GM18517 (cell line): ENCODE results near the gene IFT27.

Experiments used
- ATAC-seq: cut with Tn5 transposase; IDR thresholded peaks from one replicate; pipeline ENCODE4 v1.9.1; 2021; ENCODE audit warnings: mild to moderate bottlenecking, moderate library complexity; ENCODE audit not compliant: unreplicated experiment

The IFT27 gene

GRCh38 chr22:36775964-36776669 lies at the start of gene IFT27:
TSS of gene IFT27 (minus strand) at chr22:36776119. CDS start at chr22:36775707, 412 bp downstream.
- ATAC-seq = peak; percentile 90

GRCh38 chr22:36824655-36825054 lies 48.7 kb upstream of the IFT27 start:
- ATAC-seq = no peak

- ATAC-seq = no peak
Observed at GRCh38 chr22:36823186-36823839, 47.4 kb upstream of the IFT27 start.

GRCh38 chr22:36822581-36822980 lies 46.7 kb upstream of the IFT27 start:
- no peak for ATAC-seq

DNA sequence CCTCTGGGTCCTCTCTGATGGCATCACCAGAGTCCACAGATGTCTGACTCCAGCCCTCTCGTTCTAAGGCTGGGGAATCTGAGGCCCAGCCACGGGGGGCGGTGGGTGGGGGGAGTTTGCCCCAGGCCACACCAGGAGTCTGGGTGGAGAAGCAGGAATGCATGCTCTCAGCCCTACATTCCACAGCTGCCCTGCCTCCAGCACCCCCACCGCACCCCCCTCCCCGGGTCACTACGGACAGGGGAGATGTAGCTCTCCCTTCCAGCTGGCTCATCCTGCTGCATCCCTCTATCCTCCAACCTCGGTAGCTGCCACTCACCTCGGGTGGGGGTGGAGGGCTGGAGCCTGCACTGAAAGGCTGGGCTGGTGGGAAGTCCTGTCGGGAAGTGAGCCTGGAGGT lies 43.2 kb upstream of the IFT27 start:
- ATAC-seq = no peak

DNA sequence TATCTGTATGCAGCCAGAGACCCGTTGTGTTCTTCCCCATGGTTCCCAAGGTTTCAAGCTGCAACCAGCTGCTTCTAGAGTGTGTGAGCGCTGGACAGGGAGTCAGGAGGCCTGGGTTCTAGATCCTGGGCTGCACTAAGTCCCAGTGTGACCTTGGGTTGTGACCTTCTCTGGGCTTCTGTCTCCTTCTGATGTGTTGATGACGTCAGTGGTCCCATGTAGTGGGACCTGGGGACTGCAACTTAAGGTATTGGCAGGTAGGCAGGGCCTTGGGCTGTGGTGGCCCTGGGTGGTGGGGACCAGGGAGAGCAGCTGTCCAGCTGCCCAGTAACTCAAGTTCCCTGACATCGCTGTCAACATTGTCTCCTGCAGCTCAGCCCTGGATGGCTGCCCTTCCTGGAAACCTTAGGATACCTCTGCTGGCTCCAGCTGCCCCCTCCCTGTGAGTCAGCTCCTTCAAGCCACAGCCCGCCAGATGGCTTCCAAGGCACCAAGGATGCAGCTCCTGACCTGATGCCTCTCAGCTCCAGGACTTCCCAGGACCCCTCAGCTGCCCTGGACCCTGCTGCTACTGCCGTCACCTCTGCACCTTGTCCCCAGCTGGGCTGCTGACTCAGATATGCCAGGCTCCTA lies 42.2 kb upstream of the IFT27 start:
- no peak for ATAC-seq

DNA sequence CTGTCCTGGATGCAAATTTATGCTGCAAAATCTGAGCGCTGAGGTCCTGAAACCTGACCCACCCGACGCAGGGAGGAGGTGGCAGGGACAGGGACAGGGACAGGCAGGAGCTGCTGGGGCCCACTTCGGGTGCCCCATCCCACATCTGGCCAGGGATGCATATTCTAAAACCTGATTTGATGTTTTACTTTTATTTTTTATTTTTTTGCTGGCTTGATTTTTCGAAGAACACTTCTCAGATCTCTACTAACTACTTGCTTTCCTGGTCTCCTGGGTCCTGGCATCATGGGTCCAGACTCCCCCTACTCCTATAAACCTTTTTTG lies 41.6 kb upstream of the IFT27 start:
- no peak for ATAC-seq

DNA sequence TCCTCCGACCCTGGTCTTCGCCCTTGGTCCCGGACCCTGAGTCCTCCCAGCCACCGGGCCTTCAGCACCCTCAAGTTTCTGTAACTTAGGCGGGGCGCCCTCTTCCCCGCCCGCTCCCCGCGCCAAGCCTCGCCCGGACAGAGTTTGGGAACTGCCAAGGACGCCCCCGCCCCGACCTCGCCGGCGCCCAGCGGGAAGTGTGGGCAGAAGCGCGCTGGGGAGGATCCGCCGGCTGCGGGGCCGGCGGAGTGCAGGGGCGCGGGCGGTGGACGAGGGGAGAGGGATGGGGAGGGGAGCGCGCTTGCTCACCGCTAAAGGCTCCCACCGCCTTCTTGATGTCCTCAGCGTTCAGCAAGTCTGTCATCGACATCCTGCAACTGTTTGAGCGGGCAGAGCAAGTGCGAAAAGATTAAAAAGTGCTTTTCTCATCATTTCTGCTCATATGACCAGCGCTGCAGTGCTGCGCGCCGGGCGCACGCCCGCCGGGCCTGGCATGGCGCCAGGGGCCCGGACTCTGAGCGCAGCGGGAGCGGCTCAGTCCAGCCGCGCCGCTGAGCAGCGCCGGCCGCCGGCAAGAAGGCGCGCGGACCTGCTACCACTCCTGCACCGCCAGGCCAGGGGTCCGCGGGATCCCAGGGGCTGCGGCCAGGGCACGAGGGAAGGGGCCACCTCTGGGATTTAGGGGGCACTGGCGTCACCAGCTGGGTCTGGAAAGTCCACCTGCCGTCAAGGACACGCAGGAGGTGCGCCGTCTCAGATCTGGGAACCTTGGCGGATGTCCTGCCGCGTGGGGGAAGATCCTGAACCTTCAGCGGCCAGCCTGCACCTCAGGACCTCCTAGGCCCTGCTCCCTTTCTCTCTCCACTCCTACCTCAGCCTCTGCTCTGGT lies 41.0 kb upstream of the IFT27 start, which contains the start of gene PVALB:
PVALB (minus strand) TSS at position 400 of the 889 bp plus-strand sequence; CDS start at position 370, 30 bp downstream.
- ATAC-seq = no peak

DNA sequence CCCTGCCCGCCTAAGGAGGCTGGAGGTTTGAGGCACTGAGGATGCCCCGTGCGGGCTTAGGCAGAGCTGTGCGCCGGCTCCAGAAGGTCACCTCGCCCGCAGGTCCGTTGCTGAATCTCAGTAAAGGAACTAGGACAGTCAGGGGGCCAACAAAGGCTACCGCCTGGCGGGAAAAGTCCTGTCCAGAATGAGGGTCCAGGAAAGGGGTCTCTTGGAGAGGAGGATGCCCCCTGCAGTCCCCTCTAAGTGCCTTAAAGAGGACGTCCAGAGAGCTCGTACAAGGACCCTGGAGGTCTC lies 40.4 kb upstream of the IFT27 start:
- ATAC-seq = no peak

GRCh38 chr22:36815558-36816338 lies 39.8 kb upstream of the IFT27 start:
- ATAC-seq = no peak

DNA sequence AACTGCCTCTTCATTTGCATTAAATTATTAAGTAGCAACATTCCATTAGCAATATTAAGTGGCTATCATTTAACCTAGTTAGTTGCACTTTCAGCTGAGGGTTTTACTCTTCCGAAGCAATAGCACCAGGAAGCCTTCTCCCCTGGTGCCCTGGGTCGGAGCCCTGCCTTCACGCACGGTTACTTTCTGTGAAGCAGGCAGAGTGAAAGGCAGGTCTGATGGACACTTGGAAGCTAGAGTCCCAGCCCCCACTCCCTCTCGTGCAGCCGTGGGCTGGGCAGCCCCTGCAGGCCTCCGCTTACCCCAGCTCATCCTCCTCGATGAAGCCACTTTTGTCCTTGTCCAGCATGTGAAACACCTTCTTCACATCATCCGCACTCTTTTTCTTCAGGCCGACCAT lies 38.9 kb upstream of the IFT27 start:
- ATAC-seq = no peak

- ATAC-seq = no peak
Observed at GRCh38 chr22:36811094-36811800, 35.3 kb upstream of the IFT27 start.

GRCh38 chr22:36809351-36809750 lies 33.4 kb upstream of the IFT27 start:
- no peak for ATAC-seq

GRCh38 chr22:36808721-36809344 lies 32.9 kb upstream of the IFT27 start:
- no peak for ATAC-seq

- ATAC-seq = no peak
Observed at GRCh38 chr22:36807627-36808026, 31.7 kb upstream of the IFT27 start.

DNA sequence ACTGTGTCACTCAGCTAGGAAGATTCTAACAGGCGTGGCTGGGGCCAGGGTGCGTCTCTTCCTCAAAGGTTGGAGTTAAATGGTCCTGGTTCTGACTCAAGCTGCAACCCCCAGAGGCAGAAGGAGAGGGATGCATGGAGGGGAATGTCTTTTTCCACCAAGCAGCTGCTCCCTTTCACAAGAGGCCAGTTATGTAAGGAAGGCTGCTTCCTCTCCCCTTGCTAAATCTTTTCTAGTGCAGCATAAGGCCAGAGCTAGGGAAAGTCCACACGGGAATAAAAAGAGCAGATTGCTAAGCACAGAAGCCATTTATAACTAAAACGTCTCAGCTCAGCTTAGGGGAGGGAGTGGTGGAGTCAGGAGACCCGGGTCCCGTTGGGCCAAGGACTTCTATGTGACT lies 30.9 kb upstream of the IFT27 start:
- ATAC-seq = no peak

DNA sequence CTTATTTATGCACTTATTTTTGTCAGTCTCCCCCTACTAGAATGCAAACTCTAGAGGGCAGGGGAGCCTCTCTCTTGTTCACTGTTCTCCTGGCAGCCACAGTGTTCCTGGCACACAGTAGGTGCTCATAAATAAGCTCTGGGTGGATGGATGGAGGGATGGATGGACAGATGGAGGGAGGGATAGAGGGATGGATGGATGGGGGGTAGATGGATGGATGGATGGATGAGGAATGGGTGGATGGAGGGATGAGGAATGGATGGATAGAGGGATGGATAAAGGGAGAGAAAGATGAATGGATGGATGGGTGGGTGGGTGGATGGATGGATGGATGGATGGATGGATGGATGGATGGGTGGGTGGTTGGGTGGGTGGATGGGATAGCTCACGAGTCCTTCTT lies 27.4 kb upstream of the IFT27 start:
- ATAC-seq = no peak

- no peak for ATAC-seq
Observed at GRCh38 chr22:36798674-36799066, 22.8 kb upstream of the IFT27 start.

GRCh38 chr22:36797911-36798673 lies 22.2 kb upstream of the IFT27 start:
- no peak for ATAC-seq
